Measurements from ENCODE around the gene DHRS3. TPM values are rescaled to one million over a fixed set of nuclear protein-coding genes. Genes with fewer than 3 reads are reported as not detected.

Gene DHRS3
- polyA plus RNA-seq, 1 of the 3 experiments (the other 2 are of a cell fraction): 44.8 TPM

- Histone ChIP-seq H3K27me3 (ENCODE audit: insufficient read depth) (no peaks in the 10 kb centered on the region), H3K4me2 (no peak overlapping the region), H3K9me3 (no peaks in the 10 kb centered on the region), H4K20me1 (ENCODE audit: insufficient read depth) (no peaks in the 10 kb centered on the region), H3K4me1 (ENCODE audit: control insufficient read depth in 1 of 2, insufficient read depth in 2 of 2, low read depth in 1 of 2, low read length in 1 of 2) (peaks cover 26 to 71% of the 10 kb centered on the region in 2 experiments; a peak in 3 of 4 replicates), H3K79me2 (ENCODE audit: insufficient read depth) (no peaks in the 10 kb centered on the region), H3K9ac (no peak overlapping the region), H3K9me2 (no peaks in the 10 kb centered on the region), H3K4me3 (ENCODE audit: low read depth in 2 of 2, low read length in 1 of 2) (no peak overlapping the region), H3K27ac (ENCODE audit: low read depth in 2 of 2, low read length in 1 of 2) (peak overlapping the region in 1 of 2 experiments; percentile 5; a peak in 1 of 4 replicates), H3F3A (replicated peaks; ENCODE audit: insufficient read depth) (peaks cover 3% of the 10 kb centered on the region), H3K36me3 (replicated peaks in 1 of 2; ENCODE audit: control insufficient read depth in 1 of 2, insufficient read depth in 2 of 2, low read length in 1 of 2) (no peaks in the 10 kb centered on the region), H2AFZ (ENCODE audit: low read depth) (no peak overlapping the region)
- 100% methylated on average over 4 of the region's 10 CpGs for WGBS (ENCODE audit: low lambda C conversion rate)
- no peak for DNase-seq
- TF ChIP-seq SIN3A (IDR thresholded peaks at IDR 0.05; ENCODE audit: borderline replicate concordance, low read depth, low read length) (no peak), FOSL2 (IDR thresholded peaks at IDR 0.05; ENCODE audit: borderline replicate concordance, low read depth) (no peak), EP300 (IDR thresholded peaks at IDR 0.05; ENCODE audit: borderline replicate concordance in 1 of 2, low read depth in 1 of 2, low read length in 1 of 2) (no peak), IRF3 (IDR thresholded peaks at IDR 0.05; ENCODE audit: low read depth, low read length) (no peak), JUND (IDR thresholded peaks at IDR 0.05) (no peak)
- TF ChIP-seq, protein P1, sequence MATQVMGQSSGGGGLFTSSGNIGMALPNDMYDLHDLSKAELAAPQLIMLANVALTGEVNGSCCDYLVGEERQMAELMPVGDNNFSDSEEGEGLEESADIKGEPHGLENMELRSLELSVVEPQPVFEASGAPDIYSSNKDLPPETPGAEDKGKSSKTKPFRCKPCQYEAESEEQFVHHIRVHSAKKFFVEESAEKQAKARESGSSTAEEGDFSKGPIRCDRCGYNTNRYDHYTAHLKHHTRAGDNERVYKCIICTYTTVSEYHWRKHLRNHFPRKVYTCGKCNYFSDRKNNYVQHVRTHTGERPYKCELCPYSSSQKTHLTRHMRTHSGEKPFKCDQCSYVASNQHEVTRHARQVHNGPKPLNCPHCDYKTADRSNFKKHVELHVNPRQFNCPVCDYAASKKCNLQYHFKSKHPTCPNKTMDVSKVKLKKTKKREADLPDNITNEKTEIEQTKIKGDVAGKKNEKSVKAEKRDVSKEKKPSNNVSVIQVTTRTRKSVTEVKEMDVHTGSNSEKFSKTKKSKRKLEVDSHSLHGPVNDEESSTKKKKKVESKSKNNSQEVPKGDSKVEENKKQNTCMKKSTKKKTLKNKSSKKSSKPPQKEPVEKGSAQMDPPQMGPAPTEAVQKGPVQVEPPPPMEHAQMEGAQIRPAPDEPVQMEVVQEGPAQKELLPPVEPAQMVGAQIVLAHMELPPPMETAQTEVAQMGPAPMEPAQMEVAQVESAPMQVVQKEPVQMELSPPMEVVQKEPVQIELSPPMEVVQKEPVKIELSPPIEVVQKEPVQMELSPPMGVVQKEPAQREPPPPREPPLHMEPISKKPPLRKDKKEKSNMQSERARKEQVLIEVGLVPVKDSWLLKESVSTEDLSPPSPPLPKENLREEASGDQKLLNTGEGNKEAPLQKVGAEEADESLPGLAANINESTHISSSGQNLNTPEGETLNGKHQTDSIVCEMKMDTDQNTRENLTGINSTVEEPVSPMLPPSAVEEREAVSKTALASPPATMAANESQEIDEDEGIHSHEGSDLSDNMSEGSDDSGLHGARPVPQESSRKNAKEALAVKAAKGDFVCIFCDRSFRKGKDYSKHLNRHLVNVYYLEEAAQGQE (IDR thresholded peaks at IDR 0.05; ENCODE audit: low read depth, low read length): no peak
- ChIA-PET CTCF (interaction anchor here (0.8 to 1.0 kb wide), 3 partner anchors 19 to 283 kb away, joined by 3 to 5 read pairs (median 4); no protein-coding TSS in a partner anchor), POLR2A (no interaction called here)
Observed at GRCh38 chr1:12597792-12598191, 20.2 kb downstream of the DHRS3 start.

- 4% methylated on average over 26 of the region's 39 CpGs for WGBS (ENCODE audit: low lambda C conversion rate)
- no peaks in the 10 kb centered on the region for H3K9me3 ChIP-seq
- no peaks in the 10 kb centered on the region for H3K9me2 ChIP-seq
- peak; percentile 91 for DNase-seq
- peaks cover 3% of the 10 kb centered on the region for H3F3A ChIP-seq (replicated peaks; ENCODE audit: insufficient read depth)
- H3K9ac ChIP-seq: peak overlapping the region; percentile 76
- H4K20me1 ChIP-seq (ENCODE audit: insufficient read depth): no peaks in the 10 kb centered on the region
- peak overlapping the region; percentile 88 for H3K27ac ChIP-seq (ENCODE audit: low read depth in 2 of 2, low read length in 1 of 2)
- H3K27me3 ChIP-seq (ENCODE audit: insufficient read depth): no peaks in the 10 kb centered on the region
- no peaks in the 10 kb centered on the region for H3K79me2 ChIP-seq (ENCODE audit: insufficient read depth)
- no peaks in the 10 kb centered on the region for H3K36me3 ChIP-seq (replicated peaks in 1 of 2; ENCODE audit: control insufficient read depth in 1 of 2, insufficient read depth in 2 of 2, low read length in 1 of 2)
- H2AFZ ChIP-seq (ENCODE audit: low read depth): peak overlapping the region; percentile 77; the same call in 1 of the 2 replicates
- H3K4me2 ChIP-seq: peak overlapping the region; percentile 90
- POLR2A ChIA-PET: interaction anchor here (0.5 to 1.4 kb wide), 11 partner anchors 8 to 271 kb away, joined by 3 to 5 read pairs (median 4); no protein-coding TSS in a partner anchor
- H3K4me3 ChIP-seq (ENCODE audit: low read depth in 2 of 2, low read length in 1 of 2): peak overlapping the region; percentile 1 to 43; a peak in 3 of 4 replicates
- peaks cover 13 to 55% of the 10 kb centered on the region in 2 experiments; a peak in 3 of 4 replicates for H3K4me1 ChIP-seq (ENCODE audit: control insufficient read depth in 1 of 2, insufficient read depth in 2 of 2, low read depth in 1 of 2, low read length in 1 of 2)
- CTCF ChIA-PET: interaction anchor here (0.6 to 3.0 kb wide), 7 partner anchors 16 to 257 kb away, joined by 3 to 10 read pairs (median 3); partner anchors contain the start of gene DHRS3
- TF ChIP-seq TEAD4 (IDR thresholded peaks at IDR 0.05; ENCODE audit: borderline replicate concordance, insufficient read depth): peak; percentile 89
- TF ChIP-seq SIN3A (IDR thresholded peaks at IDR 0.05; ENCODE audit: borderline replicate concordance, low read depth, low read length): peak; percentile 49; the same call in 1 of the 2 replicates
- peak; percentile 66 for TF ChIP-seq TAF1 (IDR thresholded peaks at IDR 0.05; ENCODE audit: borderline replicate concordance, low read depth, low read length)
- TF ChIP-seq RFX5 (IDR thresholded peaks at IDR 0.05; ENCODE audit: low read length): no peak
- TF ChIP-seq EZH2phosphoT487 (IDR thresholded peaks at IDR 0.05; ENCODE audit: borderline replicate concordance, low read depth): no peak
- no peak for TF ChIP-seq IRF3 (IDR thresholded peaks at IDR 0.05; ENCODE audit: low read depth, low read length)
- peak; percentile 97 for TF ChIP-seq NFIC (IDR thresholded peaks at IDR 0.05; ENCODE audit: borderline replicate concordance)
- TF ChIP-seq, protein P2, sequence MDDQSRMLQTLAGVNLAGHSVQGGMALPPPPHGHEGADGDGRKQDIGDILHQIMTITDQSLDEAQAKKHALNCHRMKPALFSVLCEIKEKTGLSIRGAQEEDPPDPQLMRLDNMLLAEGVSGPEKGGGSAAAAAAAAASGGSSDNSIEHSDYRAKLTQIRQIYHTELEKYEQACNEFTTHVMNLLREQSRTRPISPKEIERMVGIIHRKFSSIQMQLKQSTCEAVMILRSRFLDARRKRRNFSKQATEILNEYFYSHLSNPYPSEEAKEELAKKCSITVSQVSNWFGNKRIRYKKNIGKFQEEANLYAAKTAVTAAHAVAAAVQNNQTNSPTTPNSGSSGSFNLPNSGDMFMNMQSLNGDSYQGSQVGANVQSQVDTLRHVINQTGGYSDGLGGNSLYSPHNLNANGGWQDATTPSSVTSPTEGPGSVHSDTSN (IDR thresholded peaks at IDR 0.05): peak; percentile 83
- peak; percentile 62 to 96 for TF ChIP-seq EP300 (IDR thresholded peaks at IDR 0.05; ENCODE audit: borderline replicate concordance in 1 of 2, low read depth in 1 of 2, low read length in 1 of 2)
- peak; percentile 74; the same call in 1 of the 2 replicates for TF ChIP-seq ZBTB33 (IDR thresholded peaks at IDR 0.05; ENCODE audit: borderline replicate concordance, low read depth)
Observed at GRCh38 chr1:12596007-12596821, 21.8 kb downstream of the DHRS3 start.
